CD8-positive, alpha-beta memory T cell (primary cell): ENCODE measurements around the gene GAD2. TPM values are rescaled to one million over a fixed set of nuclear protein-coding genes. Genes with fewer than 3 reads are reported as not detected.
A peak's percentile ranks its signal among the peaks of the same experiment; 100 is the strongest.

Experiments
- CTCF ChIA-PET: fragments of 350-600 bp; sonication (Branson Sonifier 250); formaldehyde crosslinking; loops from one replicate; lab custom pipeline; 2021; ENCODE audit warnings: antibody characterized with exemption; lab: Charles Lee
- POLR2A ChIA-PET: fragments of 350-600 bp; sonication (Branson Sonifier 250); formaldehyde crosslinking; loops from one replicate; lab custom pipeline; 2021; ENCODE audit warnings: antibody characterized with exemption; lab: Charles Lee
- DNase-seq, 5 donors: peaks; one replicate each; pipeline versions ENCODE4 v3.0.0 to v3.0.0-alpha.2; 2020 to 2022; ENCODE audit warnings: mixed read lengths in 1 of 5
- H3K27ac ChIP-seq: one replicate; pipeline ENCODE4 v1.7.0; 2013; ENCODE audit warnings: low read depth, mild to moderate bottlenecking, low read length, moderate library complexity
- H3K27me3 ChIP-seq: 2 replicates; pipeline ENCODE4 v1.7.0; 2013; ENCODE audit warnings: low read length, mild to moderate bottlenecking; ENCODE audit not compliant: insufficient read depth, poor library complexity, severe bottlenecking
- H3K36me3 ChIP-seq: 2 replicates; pipeline ENCODE4 v1.7.0; 2013; ENCODE audit warnings: mild to moderate bottlenecking, low read length, moderate library complexity; ENCODE audit not compliant: insufficient read depth
- H3K4me1 ChIP-seq: 2 replicates; pipeline ENCODE4 v1.7.0; 2013; ENCODE audit warnings: mild to moderate bottlenecking, low read length, moderate library complexity; ENCODE audit not compliant: insufficient read depth
- H3K4me3 ChIP-seq: 2 replicates; pipeline ENCODE4 v1.7.0; 2013; ENCODE audit warnings: mild to moderate bottlenecking, low read length
- H3K9me3 ChIP-seq: 2 replicates; pipeline ENCODE4 v1.7.0; 2013; ENCODE audit warnings: mild to moderate bottlenecking, low read length
- H3K27ac Mint-ChIP-seq, 8 donors: one replicate each; pipeline ENCODE4 v1.8.0; 2020 to 2021; ENCODE audit warnings: mixed read lengths in 8 of 8, mild to moderate bottlenecking in 6 of 8, inconsistent platforms in 3 of 8, moderate library complexity in 3 of 8
- H3K27me3 Mint-ChIP-seq, 2 donors: one replicate each; pipeline ENCODE4 v1.8.0; 2020 to 2021; ENCODE audit warnings: mixed read lengths in 2 of 2, mild to moderate bottlenecking in 1 of 2, moderate library complexity in 1 of 2
- H3K36me3 Mint-ChIP-seq, 3 donors: one replicate each; pipeline ENCODE4 v1.8.0; 2020 to 2021; ENCODE audit warnings: mixed read lengths in 3 of 3, inconsistent platforms in 1 of 3, mild to moderate bottlenecking in 1 of 3
- H3K4me1 Mint-ChIP-seq, 3 donors: one replicate each; pipeline ENCODE4 v1.8.0; 2020 to 2021; ENCODE audit warnings: mixed read lengths in 3 of 3, inconsistent platforms in 1 of 3, mild to moderate bottlenecking in 1 of 3
- H3K4me3 Mint-ChIP-seq, 7 donors: one replicate each; pipeline ENCODE4 v1.8.0; 2020 to 2021; ENCODE audit warnings: mixed read lengths in 7 of 7, mild to moderate bottlenecking in 6 of 7, moderate library complexity in 4 of 7, inconsistent platforms in 2 of 7
- H3K9me3 Mint-ChIP-seq, 5 donors: one replicate each; pipeline ENCODE4 v1.8.0; 2020 to 2022; ENCODE audit warnings: mixed read lengths in 5 of 5, mild to moderate bottlenecking in 3 of 5, moderate library complexity in 2 of 5, inconsistent platforms in 1 of 5
- polyA plus RNA-seq: library from polyadenylated mRNA; unstranded; fragments of 300-500 nt; fragmentation: Illumina TruSeq; gene quantifications from one replicate; pipeline ENCODE4 v1.2.3, GENCODE V29; 2021
- total RNA-seq, 2 experiments: library from RNA; stranded (reverse); gene quantifications; one replicate each; pipeline ENCODE4 v1.2.3, GENCODE V29; 2021

The GAD2 gene
- total and polyA plus RNA-seq, 3 experiments from 2014 or later, result not detected

DNA sequence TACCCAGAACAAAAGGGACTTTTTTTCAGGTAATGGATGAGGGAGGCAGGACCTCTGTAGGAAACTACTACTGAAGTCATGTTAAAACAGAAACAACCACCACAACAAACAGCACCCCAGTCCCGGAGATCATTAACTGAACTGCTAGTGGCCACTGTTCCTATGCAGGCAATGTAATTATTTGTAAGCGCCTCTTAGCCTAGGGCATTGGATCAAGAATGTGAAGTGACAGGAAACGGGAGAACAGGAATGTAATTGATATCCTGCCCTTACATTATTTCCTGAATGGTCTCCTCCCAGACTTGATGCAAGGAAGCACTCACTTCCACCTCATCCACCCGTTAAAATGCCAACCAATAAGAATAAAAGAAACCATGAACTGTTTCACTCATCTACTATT, 16.7 kb upstream of the GAD2 start:
- no peak overlapping the region for H3K4me3 ChIP-seq
- no peaks in the 10 kb centered on the region for H3K4me1 Mint-ChIP-seq
- H3K9me3 ChIP-seq, result no peaks in the 10 kb centered on the region
- ChIA-PET CTCF (no interaction called here), POLR2A (no interaction called here)
- no peak for DNase-seq
- peaks cover 0 to 4% (median 0%) of the 10 kb centered on the region in 5 donors for H3K9me3 Mint-ChIP-seq
- no peak overlapping the region for H3K4me3 Mint-ChIP-seq
- no peaks in the 10 kb centered on the region for H3K36me3 ChIP-seq
- peaks cover 0 to 3% of the 10 kb centered on the region in 2 donors for H3K27me3 Mint-ChIP-seq
- no peaks in the 10 kb centered on the region for H3K27me3 ChIP-seq
- H3K4me1 ChIP-seq, result no peaks in the 10 kb centered on the region
- H3K27ac ChIP-seq, result no peak overlapping the region
- no peaks in the 10 kb centered on the region for H3K36me3 Mint-ChIP-seq
- no peak overlapping the region for H3K27ac Mint-ChIP-seq

DNA sequence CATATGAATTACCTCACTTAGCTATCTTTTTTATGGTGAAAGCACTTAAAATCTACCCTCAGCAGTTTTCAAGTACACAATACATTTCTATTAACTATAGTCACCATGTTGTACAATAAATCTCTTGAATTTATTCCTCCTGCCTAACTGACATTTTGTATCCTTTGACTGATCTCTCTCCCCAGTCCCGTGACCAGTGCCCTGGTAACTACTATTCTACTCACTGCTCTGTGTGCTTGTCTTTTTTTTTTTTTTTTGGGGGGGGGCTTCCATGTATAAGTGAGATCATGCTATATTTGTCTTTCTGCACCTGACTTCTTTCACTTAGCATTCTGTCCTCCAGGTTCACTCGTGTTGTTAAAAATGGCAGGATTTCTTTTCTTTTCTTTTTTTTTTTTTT, 11.4 kb upstream of the GAD2 start:
- Histone ChIP-seq H3K4me1 (no peaks in the 10 kb centered on the region), H3K27me3 (peaks cover 5% of the 10 kb centered on the region), H3K27ac (no peak overlapping the region), H3K36me3 (no peaks in the 10 kb centered on the region), H3K9me3 (no peaks in the 10 kb centered on the region), H3K4me3 (no peak overlapping the region)
- Mint-ChIP-seq H3K27ac (no peak overlapping the region), H3K4me1 (no peaks in the 10 kb centered on the region), H3K36me3 (no peaks in the 10 kb centered on the region), H3K27me3 (peaks cover 0 to 2% of the 10 kb centered on the region in 2 donors), H3K4me3 (no peak overlapping the region), H3K9me3 (peaks cover 0 to 2% (median 0%) of the 10 kb centered on the region in 5 donors)
- ChIA-PET CTCF (no interaction called here), POLR2A (no interaction called here)
- no peak for DNase-seq

DNA sequence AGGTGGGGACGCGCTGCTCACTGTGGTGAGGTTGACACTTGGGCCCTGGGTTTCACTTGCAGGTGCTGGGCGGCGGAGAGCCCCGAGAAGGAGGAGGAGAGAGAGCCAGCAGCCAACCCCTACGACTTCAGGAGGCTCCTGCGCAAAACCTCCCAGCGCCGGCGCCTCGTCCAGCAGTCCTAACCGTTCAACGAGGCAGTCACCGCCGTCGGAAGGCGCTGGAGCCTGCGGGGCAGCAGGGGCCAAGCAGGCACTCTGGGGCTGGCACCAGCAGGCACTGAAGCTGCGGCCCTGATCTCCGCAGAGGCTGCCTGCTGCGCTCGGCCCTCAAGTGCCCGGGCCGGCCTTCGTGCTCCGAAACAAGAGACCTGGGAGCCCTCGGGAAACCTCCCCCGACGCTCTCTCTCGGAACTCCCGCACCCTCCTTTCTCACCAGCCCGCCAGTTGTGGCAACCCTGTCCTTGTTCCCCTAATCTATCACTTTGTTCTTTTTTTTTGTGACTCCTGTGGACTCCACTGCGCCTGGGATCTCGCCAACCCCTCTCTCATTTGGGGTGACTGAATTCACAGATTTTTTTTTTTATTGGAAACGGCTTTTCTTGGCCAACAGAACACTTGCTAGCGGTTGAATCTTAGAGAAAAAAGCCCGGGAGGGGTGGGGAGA, 4.7 kb upstream of the GAD2 start:
- Histone ChIP-seq H3K36me3 (no peaks in the 10 kb centered on the region), H3K9me3 (no peaks in the 10 kb centered on the region), H3K4me1 (no peaks in the 10 kb centered on the region), H3K27me3 (peaks cover 32% of the 10 kb centered on the region), H3K27ac (no peak overlapping the region), H3K4me3 (no peak overlapping the region)
- CTCF ChIA-PET, result no interaction called here
- no peaks in the 10 kb centered on the region for H3K36me3 Mint-ChIP-seq
- peaks cover 0 to 2% (median 0%) of the 10 kb centered on the region in 5 donors for H3K9me3 Mint-ChIP-seq
- H3K4me1 Mint-ChIP-seq, result peaks cover 11 to 31% (median 27%) of the 10 kb centered on the region in 3 donors
- peaks cover 38 to 50% of the 10 kb centered on the region in 2 donors for H3K27me3 Mint-ChIP-seq
- H3K27ac Mint-ChIP-seq, result peak overlapping the region in 1 of 8 donors; percentile 22
- peak overlapping the region in 1 of 7 donors; percentile 57 for H3K4me3 Mint-ChIP-seq
- POLR2A ChIA-PET, result no interaction called here
- DNase-seq, result no peak

DNA sequence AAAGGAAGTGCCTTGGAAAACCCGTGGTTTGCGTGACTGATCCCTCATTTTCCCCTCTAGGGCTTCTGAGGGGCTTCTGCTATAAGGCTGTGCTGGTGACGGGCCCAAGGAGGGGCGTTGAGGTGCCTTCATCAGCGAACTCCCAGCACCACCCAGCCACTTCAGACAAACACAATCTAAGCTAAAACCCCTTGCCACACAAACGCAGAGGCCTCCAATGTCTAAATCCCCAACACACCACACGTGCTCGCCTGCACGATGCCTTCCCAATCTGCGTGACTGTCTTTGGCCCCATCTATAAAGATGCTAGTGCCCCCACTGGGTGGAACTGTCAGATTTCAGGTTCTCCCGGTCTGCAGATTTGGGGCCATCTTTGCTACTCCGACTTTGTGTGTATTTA, 4.1 kb upstream of the GAD2 start:
- Histone ChIP-seq H3K4me3 (no peak overlapping the region), H3K4me1 (no peaks in the 10 kb centered on the region), H3K36me3 (no peaks in the 10 kb centered on the region), H3K27ac (no peak overlapping the region), H3K27me3 (peaks cover 32% of the 10 kb centered on the region), H3K9me3 (no peaks in the 10 kb centered on the region)
- peaks cover 14 to 37% (median 33%) of the 10 kb centered on the region in 3 donors for H3K4me1 Mint-ChIP-seq
- H3K36me3 Mint-ChIP-seq, result no peaks in the 10 kb centered on the region
- peaks cover 43 to 56% of the 10 kb centered on the region in 2 donors for H3K27me3 Mint-ChIP-seq
- no peak for DNase-seq
- ChIA-PET POLR2A (no interaction called here), CTCF (no interaction called here)
- H3K27ac Mint-ChIP-seq, result no peak overlapping the region
- H3K4me3 Mint-ChIP-seq, result no peak overlapping the region
- H3K9me3 Mint-ChIP-seq, result no peaks in the 10 kb centered on the region

DNA sequence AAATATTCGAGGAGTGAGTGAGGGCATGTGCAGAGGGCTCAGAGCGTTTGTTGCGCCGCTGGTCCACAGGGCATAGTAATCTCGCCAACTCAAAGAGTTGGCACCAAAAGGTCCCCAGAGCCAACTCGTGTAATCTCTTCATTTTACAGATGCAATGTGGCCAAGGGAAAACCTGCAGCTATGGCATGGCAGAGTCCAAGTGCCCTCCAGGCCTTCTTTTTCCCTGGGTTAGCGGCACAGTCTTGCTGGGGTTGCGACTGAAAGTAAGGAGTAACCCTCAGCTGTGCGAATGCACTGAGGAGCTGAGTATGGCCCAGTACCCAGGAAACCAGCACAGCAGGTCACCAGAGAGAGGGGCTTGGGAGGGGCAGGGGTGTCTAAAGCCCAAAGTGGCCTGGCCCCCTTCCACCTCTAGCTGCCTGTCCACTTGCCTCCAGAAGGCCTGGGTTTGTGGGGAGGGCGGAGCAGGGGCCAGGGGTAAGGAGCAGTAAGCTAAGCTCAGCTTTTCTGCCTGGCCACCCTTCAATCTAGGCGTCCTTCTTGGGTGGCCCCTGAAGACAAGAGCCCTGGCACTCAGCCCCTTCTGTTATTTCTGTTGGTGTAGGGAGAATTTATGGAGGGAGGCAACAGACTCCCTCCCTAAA, 3.3 kb upstream of the GAD2 start:
- POLR2A ChIA-PET, result no interaction called here
- Histone ChIP-seq H3K4me1 (no peaks in the 10 kb centered on the region), H3K27ac (no peak overlapping the region), H3K36me3 (no peaks in the 10 kb centered on the region), H3K9me3 (no peaks in the 10 kb centered on the region), H3K4me3 (no peak overlapping the region), H3K27me3 (peaks cover 31% of the 10 kb centered on the region)
- Mint-ChIP-seq H3K27ac (no peak overlapping the region), H3K4me3 (no peak overlapping the region), H3K36me3 (no peaks in the 10 kb centered on the region), H3K9me3 (no peaks in the 10 kb centered on the region), H3K27me3 (peaks cover 46 to 58% of the 10 kb centered on the region in 2 donors), H3K4me1 (peaks cover 14 to 40% (median 35%) of the 10 kb centered on the region in 3 donors)
- DNase-seq, result no peak
- CTCF ChIA-PET, result no interaction called here

DNA sequence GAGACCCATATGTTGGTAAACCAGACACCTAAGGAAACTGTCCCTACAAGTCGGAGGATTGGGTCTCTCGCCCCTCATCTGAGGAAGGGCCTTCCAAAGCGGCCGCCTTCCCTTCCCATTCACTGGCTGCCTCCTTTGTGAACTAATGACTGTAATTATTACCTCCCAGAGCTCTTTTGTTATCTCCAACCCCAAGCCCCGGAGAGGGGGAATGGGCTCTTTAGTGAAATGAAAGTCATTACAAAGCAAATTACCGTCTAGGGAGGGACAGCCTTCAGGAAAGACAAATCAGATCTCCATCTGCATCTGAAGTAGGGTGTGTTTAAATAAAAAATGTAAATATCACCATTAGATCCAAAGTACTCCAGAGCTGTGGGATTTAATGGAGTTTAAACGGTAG, 2.6 kb upstream of the GAD2 start:
- CTCF ChIA-PET, result no interaction called here
- H3K36me3 ChIP-seq, result no peaks in the 10 kb centered on the region
- H3K4me3 Mint-ChIP-seq, result no peak overlapping the region
- DNase-seq, result no peak
- POLR2A ChIA-PET, result no interaction called here
- peaks cover 53 to 65% of the 10 kb centered on the region in 2 donors for H3K27me3 Mint-ChIP-seq
- no peak overlapping the region for H3K4me3 ChIP-seq
- no peaks in the 10 kb centered on the region for H3K9me3 ChIP-seq
- H3K4me1 ChIP-seq, result no peaks in the 10 kb centered on the region
- H3K27ac Mint-ChIP-seq, result no peak overlapping the region
- no peak overlapping the region for H3K27ac ChIP-seq
- no peaks in the 10 kb centered on the region for H3K36me3 Mint-ChIP-seq
- H3K4me1 Mint-ChIP-seq, result peaks cover 18 to 47% (median 39%) of the 10 kb centered on the region in 3 donors
- H3K27me3 ChIP-seq, result peaks cover 35% of the 10 kb centered on the region
- no peaks in the 10 kb centered on the region for H3K9me3 Mint-ChIP-seq

DNA sequence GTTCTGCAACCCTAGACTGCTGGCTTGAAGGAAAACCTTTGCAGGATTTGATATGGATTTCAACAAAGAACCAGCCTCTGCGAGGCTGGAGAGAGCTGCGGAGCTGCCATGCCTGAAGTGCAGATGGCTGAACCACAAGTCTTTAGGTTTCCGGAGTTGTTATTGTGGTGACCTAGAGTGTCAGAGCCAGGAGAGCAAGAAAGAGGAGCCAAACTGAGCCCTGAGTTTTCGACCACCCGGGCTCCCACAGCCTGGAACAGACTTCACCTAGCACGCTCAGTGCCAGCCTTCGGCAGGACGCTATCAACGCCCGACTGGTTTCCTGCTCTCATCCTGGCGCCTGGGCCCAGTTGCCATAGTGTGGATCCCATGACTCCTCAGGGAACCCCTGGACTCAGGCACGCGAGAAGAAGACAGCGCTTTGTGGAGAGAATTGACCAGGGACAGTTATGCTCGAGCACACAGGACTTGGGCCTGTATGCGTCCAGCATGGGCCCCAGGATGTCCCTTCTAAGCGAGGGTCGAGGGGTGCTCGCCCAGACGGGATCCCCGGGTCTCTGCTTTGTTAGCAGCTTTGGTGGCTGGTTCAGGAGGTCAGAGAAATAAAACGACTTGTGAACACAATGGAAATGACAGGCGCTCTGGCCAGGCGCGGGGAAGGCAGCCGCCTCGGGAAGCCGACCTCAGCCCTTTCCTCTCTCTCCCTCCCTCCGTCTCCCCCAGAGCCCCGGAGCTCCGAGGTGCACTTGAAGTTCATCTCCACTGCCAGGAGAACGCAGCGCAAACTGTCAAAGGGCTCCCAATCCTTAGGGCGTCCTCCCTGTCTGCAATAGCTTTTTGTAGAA, 1.8 kb upstream of the GAD2 start:
- Mint-ChIP-seq H3K4me1 (peaks cover 18 to 47% (median 39%) of the 10 kb centered on the region in 3 donors), H3K27ac (no peak overlapping the region), H3K27me3 (peaks cover 57 to 72% of the 10 kb centered on the region in 2 donors), H3K4me3 (peak overlapping the region in 5 of 7 donors; percentile 63 to 76 (median 72)), H3K36me3 (no peaks in the 10 kb centered on the region), H3K9me3 (peaks cover 0 to 1% (median 0%) of the 10 kb centered on the region in 5 donors)
- Histone ChIP-seq H3K4me1 (no peaks in the 10 kb centered on the region), H3K27ac (no peak overlapping the region), H3K27me3 (peaks cover 36% of the 10 kb centered on the region), H3K36me3 (no peaks in the 10 kb centered on the region), H3K4me3 (no peak overlapping the region), H3K9me3 (no peaks in the 10 kb centered on the region)
- CTCF ChIA-PET, result no interaction called here
- POLR2A ChIA-PET, result no interaction called here
- DNase-seq, result no peak
